Gastrocnemius medialis (tissue), 4 donors: Measurements from ENCODE around the gene TCF12.

Experiments used
- CTCF ChIP-seq, 5 experiments: fragments of 450-650 bp in 3 of 5; fragments of 200-600 bp in 2 of 5; sonication (generic) in 2 of 5; IDR thresholded peaks in 4 of 5; conservative IDR thresholded peaks in 1 of 5; 1 replicate in 4 of 5; 2 replicates in 1 of 5; pipeline ENCODE4 v1.5.1; 2016 to 2019; ENCODE audit warnings: antibody characterized with exemption in 5 of 5, mild to moderate bottlenecking in 3 of 5, moderate library complexity in 3 of 5
- POLR2A ChIP-seq, 2 donors: fragments of 450-650 bp; IDR thresholded peaks; one replicate each; pipeline ENCODE4 v1.6.1; 2017; ENCODE audit warnings: antibody characterized with exemption in 2 of 2, mild to moderate bottlenecking in 2 of 2, moderate library complexity in 2 of 2

- TF ChIP-seq POLR2A (IDR thresholded peaks at IDR 0.05) = no peak
- no peak for TF ChIP-seq CTCF (IDR thresholded peaks at IDR 0.05 in 4 of 5, conservative IDR thresholded peaks at IDR 0.05 in 1 of 5)
Observed at GRCh38 chr15:57038040-57038439, 119.6 kb downstream of the TCF12 start.
